Common myeloid progenitor, CD34-positive (primary cell): ENCODE measurements around the gene AKAP5.

Source experiments
- CTCF ChIA-PET: fragments of 350-600 bp; sonication (Branson Sonifier 250); formaldehyde crosslinking; loops from one replicate; lab custom pipeline; 2021; ENCODE audit warnings: antibody characterized with exemption; lab: Charles Lee
- POLR2A ChIA-PET: fragments of 350-600 bp; sonication (Branson Sonifier 250); formaldehyde crosslinking; loops from one replicate; lab custom pipeline; 2021; ENCODE audit warnings: antibody characterized with exemption; lab: Charles Lee
- DNase-seq, 3 donors: peaks; one replicate each; pipeline versions ENCODE4 v3.0.0 to v3.0.0-alpha.2; 2013
- H3K27ac ChIP-seq, 2 experiments: 1 replicate in 1 of 2; 2 replicates in 1 of 2; pipeline ENCODE4 v1.7.0; 2013; ENCODE audit warnings: inconsistent platforms in 2 of 2, low read length in 2 of 2, mild to moderate bottlenecking in 2 of 2, low read depth in 1 of 2, moderate library complexity in 1 of 2; ENCODE audit not compliant: severe bottlenecking in 2 of 2, insufficient read depth in 1 of 2, poor library complexity in 1 of 2
- H3K27me3 ChIP-seq, 5 experiments: replicated peaks in 2 of 5; 1 replicate in 3 of 5; 2 replicates in 2 of 5; pipeline versions ENCODE4 v1.6.1 to v1.7.0; 2013; ENCODE audit warnings: low read length in 4 of 5, mild to moderate bottlenecking in 2 of 5, moderate library complexity in 2 of 5, inconsistent platforms in 1 of 5; ENCODE audit not compliant: insufficient read depth in 5 of 5, control insufficient read depth in 4 of 5
- H3K36me3 ChIP-seq, 4 experiments: 1 replicate in 2 of 4; 2 replicates in 2 of 4; pipeline versions ENCODE4 v1.6.1 to v1.7.0; 2013; ENCODE audit warnings: low read length in 3 of 4, control low read depth in 1 of 4, mild to moderate bottlenecking in 1 of 4; ENCODE audit not compliant: control insufficient read depth in 4 of 4, insufficient read depth in 4 of 4
- H3K4me1 ChIP-seq, 4 experiments: 1 replicate in 3 of 4; 2 replicates in 1 of 4; pipeline versions ENCODE4 v1.6.1 to v1.7.1; 2013; ENCODE audit warnings: low read length in 3 of 4, mild to moderate bottlenecking in 3 of 4, control low read depth in 1 of 4, inconsistent platforms in 1 of 4, moderate library complexity in 1 of 4; ENCODE audit not compliant: control insufficient read depth in 4 of 4, insufficient read depth in 4 of 4; ENCODE audit errors: control extremely low read depth in 1 of 4
- H3K4me3 ChIP-seq, 7 experiments: 1 replicate in 4 of 7; 2 replicates in 3 of 7; pipeline versions ENCODE4 v1.5.1 to v1.7.0; 2013; ENCODE audit warnings: mild to moderate bottlenecking in 7 of 7, low read length in 6 of 7, moderate library complexity in 6 of 7, inconsistent platforms in 2 of 7, low read depth in 2 of 7, control low read depth in 1 of 7; ENCODE audit not compliant: insufficient read depth in 4 of 7, control insufficient read depth in 1 of 7; ENCODE audit errors: extremely low read depth in 1 of 7
- H3K9me3 ChIP-seq, 5 experiments: 1 replicate in 4 of 5; 2 replicates in 1 of 5; pipeline versions ENCODE4 v1.6.1 to v1.7.1; 2013; ENCODE audit warnings: low read length in 4 of 5, mild to moderate bottlenecking in 2 of 5, inconsistent platforms in 1 of 5, low read depth in 1 of 5, moderate library complexity in 1 of 5; ENCODE audit not compliant: control insufficient read depth in 4 of 5, insufficient read depth in 2 of 5; ENCODE audit errors: control extremely low read depth in 1 of 5
- WGBS: methylation state at CpG from one replicate; pipeline ENCODE4 v1.1.5; 2013; ENCODE audit not compliant: insufficient coverage; 5-methylcytosine and 5-hydroxymethylcytosine counted together

Gene AKAP5

GRCh38 chr14:64459405-64460136 lies 5.7 kb upstream of the AKAP5 start:
- H3K27ac ChIP-seq: no peak overlapping the region
- POLR2A ChIA-PET: no interaction called here
- H3K36me3 ChIP-seq: peaks cover 12 to 60% (median 29%) of the 10 kb centered on the region in 4 experiments
- DNase-seq: peak in 1 of 3 donors; percentile 19
- 0% methylated on average over 1 of the region's 4 CpGs for WGBS
- H3K9me3 ChIP-seq: no peaks in the 10 kb centered on the region
- no peaks in the 10 kb centered on the region for H3K27me3 ChIP-seq
- CTCF ChIA-PET: interaction anchor here (1.2 to 2.8 kb wide), 3 partner anchors 11 to 29 kb away, joined by 3 to 9 read pairs (median 5); no protein-coding TSS in a partner anchor
- no peak overlapping the region for H3K4me3 ChIP-seq
- H3K4me1 ChIP-seq: peaks cover 0 to 3% (median 3%) of the 10 kb centered on the region in 4 experiments

- Histone ChIP-seq H3K27ac (no peak overlapping the region), H3K9me3 (no peaks in the 10 kb centered on the region), H3K4me3 (no peak overlapping the region), H3K36me3 (peaks cover 0 to 44% (median 17%) of the 10 kb centered on the region in 4 experiments), H3K27me3 (no peaks in the 10 kb centered on the region), H3K4me1 (peaks cover 11 to 15% (median 12%) of the 10 kb centered on the region in 4 experiments)
- 100% methylated on average over 3 of the region's 3 CpGs for WGBS
- ChIA-PET POLR2A (interaction anchor here (1.0 kb wide), 1 partner anchor 42 kb away, joined by 3 read pairs; no protein-coding TSS in a partner anchor), CTCF (interaction anchor here (1.1 to 1.4 kb wide), 2 partner anchors 9 to 17 kb away, joined by 3 read pairs; no protein-coding TSS in a partner anchor)
- DNase-seq: no peak
Measured at GRCh38 chr14:64461221-64461620, 4.1 kb upstream of the AKAP5 start.

- POLR2A ChIA-PET: interaction anchor here (0.6 kb wide), 1 partner anchor 94 kb away, joined by 3 read pairs; no protein-coding TSS in a partner anchor
- CTCF ChIA-PET: interaction anchor here (0.6 to 1.8 kb wide), 7 partner anchors 9 to 47 kb away, joined by 3 to 10 read pairs (median 3); no protein-coding TSS in a partner anchor
- Histone ChIP-seq H3K4me1 (peaks cover 11 to 16% (median 14%) of the 10 kb centered on the region in 4 experiments), H3K27ac (no peak overlapping the region), H3K9me3 (no peaks in the 10 kb centered on the region), H3K36me3 (peaks cover 0 to 28% (median 11%) of the 10 kb centered on the region in 4 experiments), H3K27me3 (no peaks in the 10 kb centered on the region), H3K4me3 (no peak overlapping the region)
- WGBS: no CpG with 5 or more reads among the region's 2 CpGs
- no peak for DNase-seq
Measured at GRCh38 chr14:64463195-64463594, 2.1 kb upstream of the AKAP5 start.

GRCh38 chr14:64463873-64464272 lies 1.4 kb upstream of the AKAP5 start:
- Histone ChIP-seq H3K9me3 (no peaks in the 10 kb centered on the region), H3K4me1 (peaks cover 11 to 16% (median 14%) of the 10 kb centered on the region in 4 experiments), H3K27ac (no peak overlapping the region), H3K27me3 (no peaks in the 10 kb centered on the region), H3K4me3 (no peak overlapping the region), H3K36me3 (peaks cover 0 to 21% (median 7%) of the 10 kb centered on the region in 4 experiments)
- DNase-seq: no peak
- WGBS: 98% methylated on average over 6 of the region's 6 CpGs
- POLR2A ChIA-PET: no interaction called here
- CTCF ChIA-PET: interaction anchor here (0.6 to 1.2 kb wide), 6 partner anchors 18 to 46 kb away, joined by 3 to 4 read pairs (median 4); no protein-coding TSS in a partner anchor

GRCh38 chr14:64464651-64465050 lies 648 bp upstream of the AKAP5 start:
- H3K36me3 ChIP-seq: peaks cover 0 to 13% (median 4%) of the 10 kb centered on the region in 4 experiments
- CTCF ChIA-PET: interaction anchor here (0.7 to 2.3 kb wide), 5 partner anchors 15 to 121 kb away, joined by 3 to 9 read pairs (median 4); no protein-coding TSS in a partner anchor
- H3K9me3 ChIP-seq: no peaks in the 10 kb centered on the region
- H3K4me3 ChIP-seq: peak overlapping the region in 6 of 7 experiments; percentile 63 to 86 (median 71)
- no peaks in the 10 kb centered on the region for H3K27me3 ChIP-seq
- DNase-seq: no peak
- 88% methylated on average over 1 of the region's 6 CpGs for WGBS
- peaks cover 11 to 16% (median 14%) of the 10 kb centered on the region in 4 experiments for H3K4me1 ChIP-seq
- POLR2A ChIA-PET: no interaction called here
- no peak overlapping the region for H3K27ac ChIP-seq

GRCh38 chr14:64465831-64466554 lies 694 bp downstream of the AKAP5 start:
- H3K9me3 ChIP-seq: no peaks in the 10 kb centered on the region

More at GRCh38 chr14:64465831-64466554, 694 bp downstream of the AKAP5 start:
- POLR2A ChIA-PET: no interaction called here
- DNase-seq: peak in 2 of 3 donors; percentile 24 to 35
- peaks cover 0 to 5% (median 2%) of the 10 kb centered on the region in 4 experiments for H3K36me3 ChIP-seq
- H3K27ac ChIP-seq: no peak overlapping the region
- no peaks in the 10 kb centered on the region for H3K27me3 ChIP-seq
- H3K4me3 ChIP-seq: peak overlapping the region in 6 of 7 experiments; percentile 67 to 86 (median 75)
- WGBS: 0% methylated on average over 11 of the region's 15 CpGs
- peaks cover 11 to 16% (median 14%) of the 10 kb centered on the region in 4 experiments for H3K4me1 ChIP-seq
- CTCF ChIA-PET: interaction anchor here (0.7 to 2.5 kb wide), 10 partner anchors 8 to 122 kb away, joined by 3 to 14 read pairs (median 4); no protein-coding TSS in a partner anchor
